HEK293T (cell line): ENCODE data around the gene AK5.

Experiments
- ARNT ChIP-seq: fragments of 450-650 bp; IDR thresholded peaks from 2 replicates; pipeline ENCODE4 v1.6.1; 2017; ENCODE audit warnings: mild to moderate bottlenecking
- BHLHE40 ChIP-seq: fragments of 450-650 bp; IDR thresholded peaks from 2 replicates; pipeline ENCODE4 v1.6.1; 2016; ENCODE audit warnings: mild to moderate bottlenecking, moderate library complexity, borderline replicate concordance
- ELF4 ChIP-seq: fragments of 450-650 bp; IDR thresholded peaks from 2 replicates; pipeline ENCODE4 v1.6.1; 2017; ENCODE audit warnings: antibody characterized with exemption
- FOXM1 ChIP-seq: fragments of 450-650 bp; IDR thresholded peaks from 2 replicates; pipeline ENCODE4 v1.6.1; 2017; ENCODE audit warnings: mild to moderate bottlenecking, borderline replicate concordance
- LEF1 ChIP-seq: fragments of 450-650 bp; IDR thresholded peaks from 2 replicates; pipeline ENCODE4 v1.6.1; 2017; ENCODE audit warnings: mild to moderate bottlenecking, borderline replicate concordance
- NFRKB ChIP-seq: fragments of 450-650 bp; IDR thresholded peaks from 2 replicates; pipeline ENCODE4 v1.6.1; 2016; ENCODE audit warnings: mild to moderate bottlenecking, moderate library complexity
- SP1 ChIP-seq: fragments of 450-650 bp; IDR thresholded peaks from 2 replicates; pipeline ENCODE4 v1.6.1; 2017

GRCh38 chr1:77539519-77540142 is 257.8 kb downstream of the AK5 start:
- TF ChIP-seq SP1 = no peak
- TF ChIP-seq FOXM1 = no peak
- no peak for TF ChIP-seq ELF4
- TF ChIP-seq LEF1 = no peak
- no peak for TF ChIP-seq NFRKB
- no peak for TF ChIP-seq ARNT
- no peak for TF ChIP-seq BHLHE40
